WERI-Rb-1 (cell line): ENCODE data around the gene NDUFA13.

Experiments
- DNase-seq: peaks from one replicate; pipeline ENCODE4 v3.0.0-alpha.2; 2020
- H3K27ac ChIP-seq: fragments of 250-450 bp; sonication (Bioruptor Pico); 2 replicates; pipeline ENCODE4 v1.5.1; 2020; ENCODE audit warnings: mild to moderate bottlenecking, moderate library complexity
- H3K27me3 ChIP-seq: fragments of 250-450 bp; sonication (Bioruptor Pico); 2 replicates; pipeline ENCODE4 v1.5.1; 2021; ENCODE audit warnings: mild to moderate bottlenecking, low read depth, moderate library complexity; ENCODE audit not compliant: insufficient read depth, severe bottlenecking
- H3K36me3 ChIP-seq: fragments of 250-450 bp; sonication (Bioruptor Pico); 2 replicates; pipeline ENCODE4 v1.5.1; 2020; ENCODE audit warnings: mild to moderate bottlenecking, moderate library complexity
- H3K4me3 ChIP-seq: 2 replicates; pipeline ENCODE4 v1.5.1; 2011; ENCODE audit warnings: low read depth, mild to moderate bottlenecking, control low read depth, low read length
- H3K9me3 ChIP-seq: fragments of 250-450 bp; sonication (Bioruptor Pico); 2 replicates; pipeline ENCODE4 v1.5.1; 2021; ENCODE audit warnings: mild to moderate bottlenecking, moderate library complexity; ENCODE audit not compliant: severe bottlenecking
- CTCF ChIP-seq: IDR thresholded peaks from 2 replicates; pipeline ENCODE4 v1.5.1; 2011; ENCODE audit warnings: low read depth, mild to moderate bottlenecking, control low read depth, inconsistent platforms, low read length

NDUFA13 gene

GRCh38 chr19:19538785-19539166, 22.8 kb downstream of the NDUFA13 start:
- TF ChIP-seq CTCF = no peak
- Histone ChIP-seq H3K27ac (no peak overlapping the region), H3K4me3 (no peak overlapping the region), H3K27me3 (no peaks in the 10 kb centered on the region), H3K9me3 (no peaks in the 10 kb centered on the region), H3K36me3 (no peaks in the 10 kb centered on the region)
- no peak for DNase-seq

DNA sequence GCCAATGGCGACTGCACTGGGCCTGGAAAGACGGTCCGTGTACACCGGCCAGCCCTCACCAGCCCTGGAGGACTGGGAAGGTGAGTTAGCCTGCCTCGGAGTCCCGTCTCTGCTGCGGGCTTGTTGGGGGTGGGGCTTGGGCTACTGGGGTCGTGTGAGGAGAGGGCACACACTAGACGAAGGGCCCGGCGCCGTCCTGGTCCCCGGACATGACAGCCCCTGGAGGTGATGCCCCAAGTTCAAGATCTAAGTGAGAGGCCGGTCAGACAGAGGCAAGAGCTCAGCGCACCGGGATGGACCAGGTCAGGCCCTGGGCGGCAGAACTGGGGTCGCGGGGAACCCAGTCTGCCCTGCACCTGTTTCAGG, 23.7 kb downstream of the NDUFA13 start:
- Histone ChIP-seq H3K27me3 (no peaks in the 10 kb centered on the region), H3K27ac (no peak overlapping the region), H3K9me3 (no peaks in the 10 kb centered on the region), H3K36me3 (no peaks in the 10 kb centered on the region), H3K4me3 (no peak overlapping the region)
- TF ChIP-seq CTCF = no peak
- no peak for DNase-seq

GRCh38 chr19:19540064-19540714, 24.2 kb downstream of the NDUFA13 start:
- Histone ChIP-seq H3K27ac (no peak overlapping the region), H3K9me3 (no peaks in the 10 kb centered on the region), H3K36me3 (no peaks in the 10 kb centered on the region), H3K4me3 (no peak overlapping the region), H3K27me3 (no peaks in the 10 kb centered on the region)
- TF ChIP-seq CTCF = no peak
- DNase-seq = peak; percentile 37

DNA sequence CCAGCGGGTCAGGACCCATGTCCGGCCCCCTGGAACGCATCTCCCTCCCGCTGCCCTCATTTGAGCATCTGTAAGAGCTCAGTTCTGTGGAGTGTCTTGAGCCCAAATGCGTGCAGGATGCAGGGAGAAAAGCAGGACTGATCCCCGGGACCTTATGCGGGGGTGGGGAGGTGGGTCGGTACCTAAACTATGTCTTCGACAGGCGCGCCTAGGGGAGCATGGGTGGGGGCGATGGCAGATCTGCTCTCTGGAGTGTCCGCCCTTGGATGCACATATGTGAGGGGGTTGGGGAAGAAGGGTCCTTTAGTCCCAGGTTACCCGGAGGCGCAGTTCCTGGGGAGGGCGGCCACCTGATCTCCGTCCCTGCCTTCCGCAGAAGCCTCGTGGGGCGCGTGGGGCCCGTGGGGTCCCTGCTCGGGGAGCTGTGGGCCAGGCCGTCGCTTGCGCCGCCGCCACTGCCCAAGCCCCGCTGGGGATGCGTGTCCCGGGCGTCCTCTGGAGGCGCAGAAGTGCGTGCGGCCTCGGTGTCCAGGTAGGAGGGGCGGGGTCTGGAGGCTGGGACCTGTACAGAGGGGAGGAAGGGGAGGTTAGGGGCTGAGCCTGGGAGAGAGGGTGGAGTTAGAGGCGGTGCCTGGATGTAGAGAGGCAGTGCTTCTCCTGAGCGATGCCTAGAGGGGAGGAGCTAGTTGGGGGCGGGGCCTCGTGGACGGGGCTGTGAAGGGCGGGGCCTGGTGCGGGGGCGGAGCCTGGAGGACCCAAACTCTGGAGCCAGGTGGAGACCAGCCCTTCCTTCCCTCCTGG, 24.9 kb downstream of the NDUFA13 start:
- Histone ChIP-seq H3K36me3 (no peaks in the 10 kb centered on the region), H3K4me3 (no peak overlapping the region), H3K27me3 (no peaks in the 10 kb centered on the region), H3K9me3 (no peaks in the 10 kb centered on the region), H3K27ac (no peak overlapping the region)
- peak; percentile 61 for DNase-seq
- no peak for TF ChIP-seq CTCF

GRCh38 chr19:19541616-19542015, 25.6 kb downstream of the NDUFA13 start:
- DNase-seq = no peak
- TF ChIP-seq CTCF = no peak
- no peak overlapping the region for H3K4me3 ChIP-seq
- H3K27ac ChIP-seq = no peak overlapping the region
- no peaks in the 10 kb centered on the region for H3K36me3 ChIP-seq
- H3K9me3 ChIP-seq = no peaks in the 10 kb centered on the region
- H3K27me3 ChIP-seq = no peaks in the 10 kb centered on the region

DNA sequence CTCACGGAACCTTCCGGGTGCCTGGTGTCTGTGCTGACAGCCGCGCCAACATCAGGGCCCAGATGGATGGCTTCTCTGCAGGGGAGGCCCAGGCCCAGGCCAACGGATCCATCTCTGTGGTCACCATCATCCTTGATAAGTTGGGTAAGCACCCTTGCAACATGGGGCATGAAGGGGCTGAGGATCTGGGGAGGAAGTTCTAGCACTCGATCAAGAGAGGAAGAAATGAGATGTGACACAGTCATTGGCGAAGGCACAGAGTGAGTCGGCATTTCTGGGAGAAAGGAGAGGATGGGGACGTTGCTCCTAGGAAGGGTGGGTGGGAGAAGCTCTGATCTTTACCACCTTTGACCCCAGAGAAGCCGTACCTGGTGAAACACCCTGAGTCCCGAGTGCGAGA, 26.5 kb downstream of the NDUFA13 start:
- Histone ChIP-seq H3K9me3 (no peaks in the 10 kb centered on the region), H3K4me3 (no peak overlapping the region), H3K36me3 (no peaks in the 10 kb centered on the region), H3K27ac (no peak overlapping the region), H3K27me3 (no peaks in the 10 kb centered on the region)
- TF ChIP-seq CTCF = no peak
- DNase-seq = no peak
